ENCODE measurements around the gene ABCA1. TPM values are rescaled to one million over a fixed set of nuclear protein-coding genes. Genes with fewer than 3 reads are reported as not detected.

ABCA1 gene
- total RNA-seq, 2 experiments from 2014 or later = 14.1 to 16.9 TPM

GRCh38 chr9:104819033-104819432 is 108.9 kb downstream of the ABCA1 start:
- H3K9me3 Mint-ChIP-seq = no peaks in the 10 kb centered on the region
- no peak overlapping the region for H3K4me3 Mint-ChIP-seq
- ATAC-seq (ENCODE audit: poor library complexity) (no peak), DNase-seq (no peak)
- no peak overlapping the region for H3K4me3 ChIP-seq (ENCODE audit: low read length)
- H3K27ac ChIP-seq (ENCODE audit: low read depth in 1 of 2, low read length in 2 of 2) = no peak overlapping the region
- ChIA-PET POLR2A (no interaction called here), CTCF (no interaction called here)
- H3K27me3 ChIP-seq (ENCODE audit: control insufficient read depth in 1 of 2, insufficient read depth in 2 of 2, low read length in 2 of 2) = no peaks in the 10 kb centered on the region
- intact Hi-C loops (cut with DNase I, micrococcal nuclease) = no loop called here
- H3K9me3 ChIP-seq (ENCODE audit: control insufficient read depth in 1 of 2, insufficient read depth in 1 of 2, low read length in 2 of 2) = no peaks in the 10 kb centered on the region
- peaks cover 22% of the 10 kb centered on the region for H3K36me3 ChIP-seq (ENCODE audit: insufficient read depth, low read length)
- TF ChIP-seq, protein P1, sequence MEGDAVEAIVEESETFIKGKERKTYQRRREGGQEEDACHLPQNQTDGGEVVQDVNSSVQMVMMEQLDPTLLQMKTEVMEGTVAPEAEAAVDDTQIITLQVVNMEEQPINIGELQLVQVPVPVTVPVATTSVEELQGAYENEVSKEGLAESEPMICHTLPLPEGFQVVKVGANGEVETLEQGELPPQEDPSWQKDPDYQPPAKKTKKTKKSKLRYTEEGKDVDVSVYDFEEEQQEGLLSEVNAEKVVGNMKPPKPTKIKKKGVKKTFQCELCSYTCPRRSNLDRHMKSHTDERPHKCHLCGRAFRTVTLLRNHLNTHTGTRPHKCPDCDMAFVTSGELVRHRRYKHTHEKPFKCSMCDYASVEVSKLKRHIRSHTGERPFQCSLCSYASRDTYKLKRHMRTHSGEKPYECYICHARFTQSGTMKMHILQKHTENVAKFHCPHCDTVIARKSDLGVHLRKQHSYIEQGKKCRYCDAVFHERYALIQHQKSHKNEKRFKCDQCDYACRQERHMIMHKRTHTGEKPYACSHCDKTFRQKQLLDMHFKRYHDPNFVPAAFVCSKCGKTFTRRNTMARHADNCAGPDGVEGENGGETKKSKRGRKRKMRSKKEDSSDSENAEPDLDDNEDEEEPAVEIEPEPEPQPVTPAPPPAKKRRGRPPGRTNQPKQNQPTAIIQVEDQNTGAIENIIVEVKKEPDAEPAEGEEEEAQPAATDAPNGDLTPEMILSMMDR (IDR thresholded peaks at IDR 0.05) = no peak
- H3K36me3 Mint-ChIP-seq (ENCODE audit: low read depth) = peaks cover 92% of the 10 kb centered on the region
- H3K4me1 ChIP-seq (ENCODE audit: insufficient read depth, low read length) = no peaks in the 10 kb centered on the region
- no peaks in the 10 kb centered on the region for H3K27me3 Mint-ChIP-seq
- H3K4me1 Mint-ChIP-seq (ENCODE audit: low read depth) = no peaks in the 10 kb centered on the region
- no peak overlapping the region for H3K27ac Mint-ChIP-seq

- TF ChIP-seq, protein P1 (IDR thresholded peaks at IDR 0.05) = no peak
- H3K4me3 ChIP-seq (ENCODE audit: low read length) = no peak overlapping the region
- no peak for ATAC-seq (ENCODE audit: poor library complexity)
- peaks cover 92% of the 10 kb centered on the region for H3K36me3 Mint-ChIP-seq (ENCODE audit: low read depth)
- no peaks in the 10 kb centered on the region for H3K27me3 ChIP-seq (ENCODE audit: control insufficient read depth in 1 of 2, insufficient read depth in 2 of 2, low read length in 2 of 2)
- H3K27ac Mint-ChIP-seq = no peak overlapping the region
- H3K36me3 ChIP-seq (ENCODE audit: insufficient read depth, low read length) = peaks cover 17% of the 10 kb centered on the region
- H3K4me1 ChIP-seq (ENCODE audit: insufficient read depth, low read length) = no peaks in the 10 kb centered on the region
- no peaks in the 10 kb centered on the region for H3K4me1 Mint-ChIP-seq (ENCODE audit: low read depth)
- H3K4me3 Mint-ChIP-seq = no peak overlapping the region
- H3K9me3 Mint-ChIP-seq = no peaks in the 10 kb centered on the region
- DNase-seq = no peak
- CTCF ChIA-PET = no interaction called here
- H3K27ac ChIP-seq (ENCODE audit: low read depth in 1 of 2, low read length in 2 of 2) = no peak overlapping the region
- POLR2A ChIA-PET = no interaction called here
- no peaks in the 10 kb centered on the region for H3K27me3 Mint-ChIP-seq
- intact Hi-C loops (cut with DNase I, micrococcal nuclease) = no loop called here
- no peaks in the 10 kb centered on the region for H3K9me3 ChIP-seq (ENCODE audit: control insufficient read depth in 1 of 2, insufficient read depth in 1 of 2, low read length in 2 of 2)
Observed at GRCh38 chr9:104817437-104817836, 110.5 kb downstream of the ABCA1 start.

DNA sequence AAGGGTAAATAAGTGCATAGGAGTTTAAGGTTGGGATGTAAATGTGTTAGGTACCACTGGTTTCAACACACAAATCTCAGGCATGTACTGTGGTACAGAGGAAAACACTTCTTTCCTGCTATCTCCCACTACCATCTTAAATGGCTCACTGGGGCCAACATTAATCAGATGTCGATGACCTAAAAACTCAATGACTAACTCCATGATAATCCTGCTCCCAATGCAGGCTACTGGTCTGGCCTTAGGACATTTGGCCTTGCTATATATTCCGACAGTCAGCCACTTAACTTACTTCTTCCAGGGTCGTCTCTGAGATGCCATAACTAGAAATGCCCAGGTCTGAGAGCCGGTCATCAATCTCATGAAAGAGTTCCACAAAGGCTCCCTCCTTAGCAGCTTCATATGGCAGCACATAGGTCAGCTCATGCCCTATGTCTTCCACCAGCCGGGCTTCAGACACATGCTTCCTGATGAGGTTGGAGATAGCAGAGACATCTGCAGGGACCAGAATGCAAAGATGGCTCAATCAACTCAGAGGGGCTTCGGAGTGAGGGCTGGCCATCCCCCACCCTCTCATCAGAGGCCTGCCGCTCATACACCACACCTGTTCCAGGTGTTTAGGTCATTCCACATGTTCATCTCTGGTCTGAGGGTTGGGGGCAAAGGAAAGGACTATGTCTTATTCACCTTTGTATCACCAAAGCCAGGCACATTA is 111.9 kb downstream of the ABCA1 start:
- Histone ChIP-seq H3K4me3 (ENCODE audit: low read length) (no peak overlapping the region), H3K9me3 (ENCODE audit: control insufficient read depth in 1 of 2, insufficient read depth in 1 of 2, low read length in 2 of 2) (no peaks in the 10 kb centered on the region), H3K36me3 (ENCODE audit: insufficient read depth, low read length) (peaks cover 11% of the 10 kb centered on the region), H3K27me3 (ENCODE audit: control insufficient read depth in 1 of 2, insufficient read depth in 2 of 2, low read length in 2 of 2) (no peaks in the 10 kb centered on the region), H3K4me1 (ENCODE audit: insufficient read depth, low read length) (no peaks in the 10 kb centered on the region), H3K27ac (ENCODE audit: low read depth in 1 of 2, low read length in 2 of 2) (no peak overlapping the region)
- Mint-ChIP-seq H3K4me3 (no peak overlapping the region), H3K36me3 (ENCODE audit: low read depth) (peaks cover 96% of the 10 kb centered on the region), H3K4me1 (ENCODE audit: low read depth) (no peaks in the 10 kb centered on the region), H3K27me3 (no peaks in the 10 kb centered on the region), H3K9me3 (no peaks in the 10 kb centered on the region), H3K27ac (no peak overlapping the region)
- ChIA-PET POLR2A (no interaction called here), CTCF (no interaction called here)
- no peak for DNase-seq
- TF ChIP-seq, protein P1 (IDR thresholded peaks at IDR 0.05) = no peak
- ATAC-seq (ENCODE audit: poor library complexity) = no peak
- intact Hi-C loops (cut with DNase I, micrococcal nuclease) = no loop called here
